Retinal pigment epithelial cell (primary cell): ENCODE measurements around the gene RPL37A.

Source experiments
- DNase-seq: peaks from one replicate; pipeline ENCODE4 v3.0.0-alpha.2; 2010; ENCODE audit warnings: low read depth
- H3K4me3 ChIP-seq: 2 replicates; pipeline ENCODE4 v1.5.1; 2011; ENCODE audit warnings: mild to moderate bottlenecking, low read length, control low read depth, moderate library complexity
- TF ChIP-seq, protein P1 (sequence below): conservative IDR thresholded peaks from 2 replicates; pipeline ENCODE4 v1.5.1; 2011; ENCODE audit warnings: low read depth, low read length, control low read depth, inconsistent platforms

Gene RPL37A

DNA sequence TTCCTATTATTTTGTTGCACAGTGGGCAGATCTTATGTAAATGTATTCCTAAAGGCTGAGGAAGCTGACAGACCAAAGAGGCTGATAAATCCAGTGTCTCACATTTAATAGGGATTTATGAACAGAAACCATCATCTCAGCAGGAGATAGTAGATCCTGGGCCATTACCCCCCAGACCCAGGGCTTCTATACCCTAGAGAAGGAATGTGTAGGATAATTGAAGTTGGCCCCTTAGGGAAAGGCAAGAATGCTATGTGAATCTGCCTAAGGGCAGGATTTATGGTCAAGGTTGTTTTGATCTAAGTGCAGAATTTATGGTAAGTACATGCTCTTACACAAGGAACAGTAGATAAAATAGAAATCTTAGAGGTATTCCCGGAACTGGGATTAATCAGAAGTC, 29.0 kb downstream of the RPL37A start:
- TF ChIP-seq, protein P1, sequence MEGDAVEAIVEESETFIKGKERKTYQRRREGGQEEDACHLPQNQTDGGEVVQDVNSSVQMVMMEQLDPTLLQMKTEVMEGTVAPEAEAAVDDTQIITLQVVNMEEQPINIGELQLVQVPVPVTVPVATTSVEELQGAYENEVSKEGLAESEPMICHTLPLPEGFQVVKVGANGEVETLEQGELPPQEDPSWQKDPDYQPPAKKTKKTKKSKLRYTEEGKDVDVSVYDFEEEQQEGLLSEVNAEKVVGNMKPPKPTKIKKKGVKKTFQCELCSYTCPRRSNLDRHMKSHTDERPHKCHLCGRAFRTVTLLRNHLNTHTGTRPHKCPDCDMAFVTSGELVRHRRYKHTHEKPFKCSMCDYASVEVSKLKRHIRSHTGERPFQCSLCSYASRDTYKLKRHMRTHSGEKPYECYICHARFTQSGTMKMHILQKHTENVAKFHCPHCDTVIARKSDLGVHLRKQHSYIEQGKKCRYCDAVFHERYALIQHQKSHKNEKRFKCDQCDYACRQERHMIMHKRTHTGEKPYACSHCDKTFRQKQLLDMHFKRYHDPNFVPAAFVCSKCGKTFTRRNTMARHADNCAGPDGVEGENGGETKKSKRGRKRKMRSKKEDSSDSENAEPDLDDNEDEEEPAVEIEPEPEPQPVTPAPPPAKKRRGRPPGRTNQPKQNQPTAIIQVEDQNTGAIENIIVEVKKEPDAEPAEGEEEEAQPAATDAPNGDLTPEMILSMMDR = no peak
- H3K4me3 ChIP-seq = no peak overlapping the region
- DNase-seq = no peak

DNA sequence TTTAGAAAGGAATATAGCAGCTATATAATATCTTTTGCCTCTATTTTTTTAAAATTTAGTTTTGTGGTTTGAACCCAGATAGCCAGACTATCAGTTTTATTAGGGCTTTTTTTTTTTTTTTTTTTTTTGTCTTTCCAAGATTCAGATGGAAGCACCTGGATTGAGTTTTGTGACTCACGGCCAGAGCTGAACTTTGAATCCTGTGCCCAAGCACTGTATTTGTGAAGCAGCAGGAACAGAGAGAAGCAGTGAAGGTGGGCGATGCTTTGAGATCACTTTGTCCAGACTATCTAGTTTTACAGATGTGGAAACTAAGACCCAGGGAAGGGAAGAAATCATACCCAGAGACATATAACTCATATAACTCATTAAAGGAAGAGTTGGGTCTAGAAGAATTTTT, 33.9 kb downstream of the RPL37A start:
- TF ChIP-seq, protein P1 = no peak
- no peak overlapping the region for H3K4me3 ChIP-seq
- no peak for DNase-seq

DNA sequence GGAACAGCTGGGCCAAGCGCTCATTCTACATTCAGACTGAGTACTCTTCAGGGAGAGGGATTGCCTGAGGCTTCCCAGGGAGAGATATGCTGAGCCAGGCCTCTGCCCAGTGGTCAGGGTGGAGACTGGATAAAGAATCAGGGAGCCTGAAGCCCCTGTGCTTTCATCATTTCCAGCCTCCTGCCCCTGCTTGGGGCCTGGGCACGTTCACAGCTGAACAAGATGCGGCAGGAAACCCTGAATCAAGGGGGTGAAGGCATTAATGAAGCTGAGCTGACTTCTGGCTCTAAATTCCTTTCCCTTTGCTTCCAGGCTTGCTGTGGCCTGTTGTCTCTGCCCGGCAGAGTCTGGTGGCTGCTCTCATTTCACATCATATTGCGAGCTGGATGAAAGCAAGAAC, 35.0 kb downstream of the RPL37A start:
- no peak for DNase-seq
- H3K4me3 ChIP-seq = no peak overlapping the region
- TF ChIP-seq, protein P1 = no peak

DNA sequence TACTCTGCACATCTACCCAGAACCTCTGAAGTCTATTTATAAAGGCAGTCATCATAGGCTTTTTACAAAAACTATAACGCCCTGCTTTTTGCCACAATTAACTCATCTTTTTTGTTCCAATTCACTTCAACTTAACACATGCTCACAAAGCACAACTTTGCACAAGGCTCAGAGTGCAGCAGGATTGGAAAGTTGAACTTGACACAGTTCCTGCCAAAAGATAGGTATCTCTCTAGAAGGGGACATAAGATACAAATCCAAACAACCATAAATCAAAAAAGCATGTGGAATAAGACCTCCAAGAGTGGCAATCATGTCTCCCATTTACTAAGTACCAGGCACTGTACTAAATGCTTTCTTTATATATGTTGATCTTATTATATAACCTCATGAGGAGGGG, 36.2 kb downstream of the RPL37A start:
- TF ChIP-seq, protein P1 = no peak
- H3K4me3 ChIP-seq = no peak overlapping the region
- no peak for DNase-seq

DNA sequence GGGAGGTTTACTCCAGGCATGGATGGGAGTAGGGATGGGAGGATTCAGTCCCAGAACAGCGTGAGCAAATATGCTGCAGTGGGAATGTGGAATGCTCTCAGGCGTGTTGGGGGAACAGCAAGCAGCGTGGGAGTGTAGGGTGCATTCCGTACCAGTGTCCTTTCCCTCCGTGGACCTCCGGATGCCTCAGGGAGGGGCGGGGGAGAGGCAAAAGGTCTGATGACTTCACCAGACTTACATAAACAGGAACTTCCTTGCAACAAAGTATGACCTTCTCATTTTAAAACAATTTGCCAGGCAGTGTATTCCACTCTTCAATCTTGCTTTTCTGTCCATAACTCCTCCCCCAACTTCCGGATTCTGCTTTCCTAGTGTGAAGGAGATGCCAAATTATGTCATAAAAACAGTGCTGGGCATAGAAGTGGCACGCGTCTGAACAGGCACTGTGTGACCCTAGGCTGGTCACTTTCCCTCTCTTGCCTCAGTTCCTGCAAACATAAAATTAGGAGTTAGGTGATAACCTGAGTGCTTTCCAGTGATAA, 36.9 kb downstream of the RPL37A start:
- TF ChIP-seq, protein P1 = no peak
- DNase-seq = no peak
- H3K4me3 ChIP-seq = no peak overlapping the region

DNA sequence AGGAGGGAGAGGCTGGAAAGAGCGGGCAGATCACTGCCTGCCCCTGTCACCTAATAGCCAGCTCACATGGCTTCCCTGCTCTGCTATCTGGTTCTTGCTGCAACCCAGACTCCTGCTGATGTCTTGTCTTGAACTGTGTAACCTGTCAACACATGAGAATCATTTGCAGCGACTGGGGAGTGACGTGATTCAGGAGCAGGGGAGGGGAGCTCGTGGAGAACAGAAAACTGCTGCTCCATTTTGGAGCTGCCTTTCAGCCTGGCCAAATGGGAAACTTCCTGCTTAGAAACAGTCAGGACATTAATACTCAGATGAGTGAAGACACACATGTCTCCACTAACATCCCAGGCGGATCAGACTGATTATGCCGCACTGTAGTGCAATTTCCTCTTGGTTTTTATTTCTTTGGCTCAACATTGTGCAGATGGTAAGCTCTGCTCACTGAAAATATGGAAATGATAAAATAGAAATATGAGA, 38.1 kb downstream of the RPL37A start:
- no peak for DNase-seq
- H3K4me3 ChIP-seq = no peak overlapping the region
- TF ChIP-seq, protein P1 = no peak

DNA sequence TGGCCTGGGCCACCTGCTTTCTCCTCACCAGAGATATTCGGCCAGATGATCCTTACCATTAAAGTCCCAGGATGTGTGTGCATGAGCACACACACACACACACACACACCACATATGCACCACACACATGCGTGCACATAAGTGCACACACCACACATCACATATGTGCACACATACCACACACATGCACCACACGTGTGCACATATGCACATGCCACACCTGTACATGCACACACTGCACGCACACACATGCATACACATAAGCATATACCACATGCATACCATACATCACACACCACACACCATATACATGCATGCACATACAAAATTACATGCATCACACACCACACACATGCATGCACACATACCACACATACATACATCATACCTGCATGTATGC, 38.7 kb downstream of the RPL37A start:
- TF ChIP-seq, protein P1 = no peak
- no peak overlapping the region for H3K4me3 ChIP-seq
- DNase-seq = no peak
